Putamen (tissue), 1 donor: ENCODE measurements around the gene AFDN.

Source experiments
- DNase-seq: peaks from one replicate; pipeline ENCODE4 v3.0.0-alpha.2; 2016; ENCODE audit warnings: low spot score

Gene AFDN

GRCh38 chr6:167839755-167840154, 13.0 kb downstream of the AFDN start:
- DNase-seq: peak; percentile 43

- DNase-seq: no peak
Measured at GRCh38 chr6:167840160-167840525, 13.4 kb downstream of the AFDN start.

GRCh38 chr6:167840526-167841179, 13.9 kb downstream of the AFDN start:
- no peak for DNase-seq

GRCh38 chr6:167841981-167842380, 15.3 kb downstream of the AFDN start:
- DNase-seq: no peak

- DNase-seq: no peak
Measured at GRCh38 chr6:167842457-167842856, 15.7 kb downstream of the AFDN start.

- no peak for DNase-seq
Measured at GRCh38 chr6:167843023-167843422, 16.3 kb downstream of the AFDN start.

GRCh38 chr6:167845856-167846255, 19.1 kb downstream of the AFDN start:
- DNase-seq: no peak

GRCh38 chr6:167846997-167847606, 20.4 kb downstream of the AFDN start:
- DNase-seq: no peak

- no peak for DNase-seq
Measured at GRCh38 chr6:167847936-167848335, 21.2 kb downstream of the AFDN start.

GRCh38 chr6:167848783-167849182, 22.1 kb downstream of the AFDN start:
- DNase-seq: no peak

GRCh38 chr6:167849846-167850459, 23.2 kb downstream of the AFDN start:
- no peak for DNase-seq

GRCh38 chr6:167850782-167851181, 24.1 kb downstream of the AFDN start:
- DNase-seq: no peak

GRCh38 chr6:167851370-167851952, 24.8 kb downstream of the AFDN start:
- DNase-seq: no peak

GRCh38 chr6:167855825-167856425, 29.2 kb downstream of the AFDN start:
- DNase-seq: no peak

- DNase-seq: no peak
Measured at GRCh38 chr6:167856474-167856873, 29.8 kb downstream of the AFDN start.

GRCh38 chr6:167856999-167857660, 30.4 kb downstream of the AFDN start:
- DNase-seq: no peak

- peak; percentile 29 for DNase-seq
Measured at GRCh38 chr6:167858086-167858591, 31.4 kb downstream of the AFDN start.

GRCh38 chr6:167858842-167859664, 32.3 kb downstream of the AFDN start:
- no peak for DNase-seq

- DNase-seq: no peak
Measured at GRCh38 chr6:167860550-167861226, 34.0 kb downstream of the AFDN start.

- no peak for DNase-seq
Measured at GRCh38 chr6:167861424-167861823, 34.7 kb downstream of the AFDN start.

- DNase-seq: no peak
Measured at GRCh38 chr6:167863897-167864296, 37.2 kb downstream of the AFDN start.
